GM12872 (cell line): ENCODE data around the gene RYR2.

ENCODE experiments used
- CTCF ChIP-seq: IDR thresholded peaks from 3 replicates; pipeline ENCODE4 v1.5.1; 2011; ENCODE audit warnings: low read depth, mild to moderate bottlenecking, low read length, moderate library complexity; ENCODE audit not compliant: insufficient read depth

RYR2 gene

GRCh38 chr1:237058470-237058869 lies 16.5 kb downstream of the RYR2 start:
- TF ChIP-seq CTCF: no peak

- TF ChIP-seq CTCF: no peak
Measured at GRCh38 chr1:237059244-237059643, 17.3 kb downstream of the RYR2 start.

GRCh38 chr1:237062976-237063375 lies 21.0 kb downstream of the RYR2 start:
- TF ChIP-seq CTCF: no peak

- no peak for TF ChIP-seq CTCF
Measured at GRCh38 chr1:237065903-237066302, 23.9 kb downstream of the RYR2 start.

GRCh38 chr1:237070519-237070918 lies 28.5 kb downstream of the RYR2 start:
- no peak for TF ChIP-seq CTCF

GRCh38 chr1:237071641-237072420 lies 29.8 kb downstream of the RYR2 start:
- TF ChIP-seq CTCF: no peak

- no peak for TF ChIP-seq CTCF
Measured at GRCh38 chr1:237074371-237075117, 32.6 kb downstream of the RYR2 start.
